Medulla oblongata (tissue), 1 donor: ENCODE measurements around the gene ADH1C.
"Not testable (repeated sequence)": the region's sequence is repeated elsewhere in the genome, so short reads cannot be mapped to it uniquely, and the experiment has no call there.

Source experiments
- DNase-seq: peaks from one replicate; pipeline ENCODE4 v3.0.0-alpha.2; 2015; ENCODE audit errors: extremely low spot score

Gene ADH1C

DNA sequence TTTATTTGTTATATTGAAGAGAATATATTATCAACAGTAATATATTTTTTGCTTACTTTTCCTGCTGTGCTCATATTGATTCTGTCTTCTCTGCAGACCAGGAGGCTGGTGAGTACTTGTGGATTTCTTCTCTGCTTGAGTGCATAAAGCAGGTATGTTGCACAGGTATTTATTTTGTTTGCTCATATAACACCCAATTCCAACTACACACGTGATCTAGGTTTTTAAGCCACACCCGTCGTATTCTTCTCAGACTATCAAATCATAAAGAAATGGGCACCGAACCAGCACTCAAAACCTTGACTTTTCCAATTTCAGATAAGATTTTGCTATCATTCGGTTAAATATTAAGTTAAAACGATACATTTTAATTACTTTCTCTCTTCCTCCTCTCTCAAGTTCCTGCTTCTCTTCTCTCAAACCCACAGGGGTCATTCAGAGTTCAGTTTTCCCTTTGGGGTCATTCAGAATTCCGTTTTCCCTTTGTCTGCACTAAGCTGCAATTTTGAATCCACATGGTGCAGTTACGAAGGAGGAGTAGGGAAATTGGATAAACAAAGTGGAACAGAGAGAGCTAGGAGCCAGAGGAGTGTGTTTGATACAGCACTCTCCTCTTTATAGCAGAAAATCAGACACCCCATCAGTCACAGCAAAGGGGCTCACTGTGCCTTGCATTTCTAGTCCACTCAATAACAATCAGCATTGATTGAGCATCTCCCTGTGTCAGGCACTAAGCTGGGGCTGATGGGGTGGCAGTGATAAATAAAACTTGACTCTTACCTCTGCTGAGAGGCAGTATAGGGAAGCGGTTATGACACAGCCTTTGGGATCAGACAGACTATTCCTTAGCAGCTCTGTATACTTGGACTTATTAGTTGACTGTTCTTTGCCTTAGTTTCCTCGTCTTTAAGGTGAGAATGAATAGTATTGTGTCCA, at the start of gene ADH1C:
ADH1C (minus strand) TSS at position 145 of the 936 bp plus-strand sequence; CDS start at position 74, 71 bp downstream.
- DNase-seq, result no peak

DNA sequence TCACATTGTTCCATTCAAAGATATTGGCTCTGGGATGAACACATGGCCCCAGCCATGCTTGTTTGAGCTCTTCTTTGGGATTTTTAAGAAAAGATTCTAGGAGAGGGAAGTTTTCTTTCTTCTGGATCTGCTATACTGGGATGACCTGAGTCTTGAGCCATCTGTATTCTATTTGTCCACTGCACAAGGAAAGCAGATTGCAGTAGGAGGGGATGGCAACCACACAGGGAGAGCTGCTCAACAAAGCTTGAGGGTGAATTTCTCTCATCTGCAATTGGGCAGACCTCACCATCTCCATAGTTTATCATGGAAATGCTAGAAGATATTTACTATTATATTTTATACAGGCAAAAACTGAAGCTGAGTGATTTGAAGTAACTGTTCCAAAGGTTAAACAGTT, 48.3 kb upstream of the ADH1C start:
- no peak for DNase-seq

DNA sequence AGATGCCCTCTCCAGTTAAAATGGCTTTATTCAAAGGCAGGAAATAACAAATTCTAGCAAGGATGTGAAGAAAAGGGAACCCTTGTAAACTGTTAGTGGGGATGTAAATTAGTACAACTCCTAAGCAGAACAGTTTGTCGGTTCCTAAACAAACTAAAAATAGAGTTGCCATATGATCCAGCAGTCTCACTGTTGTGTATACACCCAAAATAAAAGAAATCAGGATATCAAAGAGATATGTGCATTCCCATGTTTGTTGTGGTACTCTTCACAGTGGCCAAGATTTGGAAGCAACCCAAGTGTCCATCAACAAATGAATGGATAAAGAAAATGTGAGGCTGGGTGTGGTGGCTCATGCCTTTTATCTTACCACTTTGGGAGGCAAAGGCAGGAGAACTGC, 46.5 kb upstream of the ADH1C start:
- DNase-seq, result no peak

DNA sequence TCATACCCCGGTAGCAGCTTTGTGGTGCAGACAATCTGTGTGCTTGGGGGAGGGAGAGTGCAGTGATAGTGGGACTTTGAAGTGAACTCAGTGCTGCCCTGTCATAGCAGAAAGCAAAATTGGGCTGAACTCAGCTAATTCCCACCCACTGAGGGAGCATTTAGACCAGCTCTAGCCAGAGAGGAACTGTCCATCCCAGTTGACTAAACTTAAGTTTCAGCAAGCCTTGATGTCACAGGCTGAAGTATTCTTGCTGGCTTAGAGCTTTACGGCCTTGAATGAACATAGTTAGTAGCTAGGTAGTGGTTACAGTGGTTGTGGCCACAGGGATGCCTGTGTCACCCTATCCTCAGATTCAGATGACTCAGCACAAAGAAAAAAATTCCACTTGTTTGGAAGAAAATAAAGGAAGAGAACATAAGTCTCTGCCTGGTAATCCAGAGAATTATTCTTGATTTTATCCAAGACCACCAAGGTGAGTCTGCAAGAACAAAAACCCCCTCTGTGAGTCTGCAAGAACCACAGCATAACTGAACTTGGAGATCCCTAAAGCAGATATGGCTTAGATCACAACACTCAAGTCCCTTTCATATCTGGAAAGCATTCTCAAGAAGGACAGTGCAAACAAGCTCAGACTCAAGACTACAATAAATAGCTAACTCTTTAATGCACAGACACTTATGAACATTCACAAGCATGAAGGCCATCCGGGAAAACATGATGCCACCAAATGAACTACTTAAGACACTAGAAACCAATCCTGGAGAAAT, 43.2 kb upstream of the ADH1C start:
- DNase-seq, result no peak

DNA sequence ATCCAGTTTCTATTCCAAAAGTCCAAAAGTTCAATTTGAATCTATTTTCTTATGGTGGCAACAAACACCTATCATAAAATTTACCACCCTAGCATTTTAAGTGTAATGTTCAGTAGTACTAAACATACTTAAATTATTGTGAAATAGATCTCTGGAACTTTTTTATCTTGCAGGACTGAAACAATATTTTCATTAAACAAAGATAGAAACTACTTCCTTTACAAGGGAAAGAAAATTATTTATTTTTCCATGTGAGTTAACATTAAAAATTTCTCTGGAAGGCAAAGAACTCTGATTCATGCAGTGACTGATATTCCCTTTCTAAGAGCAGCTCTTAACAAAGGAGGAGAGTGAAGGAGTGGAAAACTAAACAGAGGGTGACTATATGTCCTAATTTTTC, 42.4 kb upstream of the ADH1C start:
- DNase-seq, result no peak

DNA sequence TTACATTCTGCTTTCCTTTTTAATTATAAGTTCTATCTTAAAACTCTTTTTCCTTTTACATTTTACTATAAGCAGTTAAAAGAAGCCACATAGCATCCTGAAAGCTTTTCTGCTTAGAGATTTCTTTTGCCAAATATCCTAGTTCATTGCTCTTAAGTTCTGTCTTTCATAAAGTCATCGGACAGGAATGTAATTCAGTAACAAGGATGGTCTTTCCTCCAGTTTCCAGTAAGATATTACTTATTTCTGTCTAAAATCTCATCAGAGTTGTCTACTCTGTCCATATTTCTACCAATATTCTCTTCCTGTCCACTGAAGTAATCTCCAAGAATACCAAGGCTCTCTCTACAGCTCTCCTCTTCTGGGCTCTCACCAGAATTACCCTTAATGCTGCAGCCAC, 37.5 kb upstream of the ADH1C start:
- no peak for DNase-seq

DNA sequence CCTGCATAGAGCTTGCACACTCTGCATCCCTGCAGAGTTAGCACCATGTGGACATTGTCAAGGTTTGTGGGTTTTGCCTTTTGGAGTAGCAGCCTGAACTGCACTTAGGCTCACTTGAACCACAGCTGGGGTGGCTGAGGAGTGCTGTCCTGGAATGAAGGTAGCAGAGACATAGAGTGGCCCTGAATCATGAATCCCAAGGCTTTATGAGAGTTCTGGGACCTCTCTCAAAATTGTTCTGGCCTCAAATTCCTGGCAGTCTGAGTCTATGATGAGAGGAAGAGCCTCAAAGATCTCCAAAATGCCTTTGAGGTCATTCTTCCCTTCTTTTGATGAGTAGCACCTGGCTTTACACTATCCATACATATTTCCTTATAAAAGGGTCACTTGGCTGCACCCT, 37.1 kb upstream of the ADH1C start:
- no peak for DNase-seq

DNA sequence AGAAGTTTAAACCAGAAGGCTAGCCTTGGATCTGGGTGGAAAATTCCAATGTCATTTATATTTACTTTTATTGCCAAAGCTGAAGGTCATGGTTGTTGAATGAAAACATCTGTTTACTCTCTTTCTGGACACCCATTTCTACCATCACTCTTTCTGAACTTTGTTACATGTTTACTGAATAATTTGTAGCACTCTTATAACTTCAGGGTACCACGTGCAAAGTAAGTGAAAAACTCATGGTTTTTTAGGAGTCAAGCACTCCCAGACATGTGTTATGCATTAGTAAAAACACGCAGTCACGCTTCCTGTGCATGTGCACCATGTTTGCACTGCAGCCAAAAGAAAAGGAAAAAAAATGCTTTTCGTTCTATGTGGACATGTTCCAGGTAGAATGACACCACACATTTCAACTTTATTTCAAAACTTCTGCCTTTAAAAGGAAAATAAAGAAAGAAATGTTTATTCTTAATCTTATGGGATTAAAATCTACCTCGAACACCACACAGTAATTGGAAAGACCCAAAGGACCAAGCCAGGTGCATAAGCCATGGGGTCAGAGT, 31.4 kb upstream of the ADH1C start:
- no peak for DNase-seq

DNA sequence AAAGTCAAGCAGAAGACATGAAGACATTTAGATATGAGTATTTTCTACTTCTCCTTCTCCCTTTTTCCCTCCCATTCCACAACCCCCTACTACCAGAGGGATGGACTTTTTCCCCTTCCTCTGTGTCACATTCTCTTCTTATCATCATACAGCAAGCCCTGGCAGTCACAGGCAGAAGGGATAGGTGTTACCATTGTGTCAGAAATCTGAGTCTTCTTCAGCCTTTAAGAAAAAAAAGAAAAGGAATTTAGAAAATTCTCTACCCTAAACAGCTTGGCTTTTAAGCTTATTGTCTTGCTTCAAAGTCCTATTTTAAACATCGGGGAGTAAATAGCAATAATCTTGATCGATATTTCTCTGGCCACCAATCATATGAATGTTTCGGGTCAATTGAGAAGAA, 30.9 kb upstream of the ADH1C start:
- no peak for DNase-seq

DNA sequence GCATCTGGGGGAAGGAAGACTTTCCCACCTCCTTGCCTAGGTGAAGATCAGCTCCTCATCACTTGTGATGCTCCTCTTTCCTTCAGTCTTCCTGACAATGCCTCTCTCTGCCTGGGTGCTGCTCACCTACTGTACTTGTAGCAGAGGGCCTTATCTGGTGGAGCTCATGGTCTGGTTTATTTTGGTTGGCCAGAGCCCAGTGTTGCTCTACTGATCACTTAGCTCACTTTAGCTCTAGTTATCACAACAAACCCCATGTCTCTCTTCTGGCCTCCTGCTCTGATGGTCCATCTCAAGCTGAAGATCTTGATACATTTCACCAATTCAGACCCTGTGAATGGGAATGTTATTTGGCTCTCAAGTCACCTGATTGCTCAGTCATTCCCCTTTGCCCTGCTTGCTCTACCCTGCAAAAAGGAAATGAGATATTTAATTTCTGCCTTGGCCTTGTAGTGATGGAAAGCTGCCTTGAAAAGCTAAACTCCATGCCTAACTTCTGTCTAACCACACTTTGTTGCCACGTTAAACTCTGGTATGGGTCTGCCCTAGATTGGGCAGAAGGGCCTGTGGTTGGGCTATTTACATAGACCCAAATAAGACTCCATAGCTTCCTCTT, 30.3 kb upstream of the ADH1C start:
- DNase-seq, result no peak

DNA sequence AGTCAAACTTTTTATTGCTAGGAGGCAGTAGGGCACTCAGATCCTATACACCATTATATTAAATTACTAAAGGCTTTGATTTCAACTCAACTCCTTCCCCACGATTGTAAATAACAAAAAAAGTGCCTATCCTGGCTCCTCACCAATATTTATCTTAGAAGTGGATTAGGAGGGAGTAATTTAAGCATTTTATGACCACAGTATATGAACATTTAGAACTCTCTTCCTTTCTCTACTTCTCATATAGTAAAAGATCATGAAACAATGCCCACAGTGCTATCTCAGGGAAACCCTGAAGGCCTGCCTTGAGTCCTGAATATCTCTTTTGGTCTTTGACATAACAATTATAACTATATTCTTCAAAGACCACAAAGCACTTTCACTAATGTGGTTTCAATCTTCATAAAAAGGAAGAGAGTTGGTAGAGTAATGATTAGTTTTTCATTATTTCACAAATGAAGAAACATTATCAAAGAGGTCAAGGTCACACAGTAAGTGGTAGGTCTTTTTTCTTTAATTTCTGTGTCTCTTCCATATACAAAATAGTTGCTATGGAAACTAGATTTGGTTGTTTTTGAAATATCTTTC, 29.1 kb upstream of the ADH1C start:
- DNase-seq, result no peak

DNA sequence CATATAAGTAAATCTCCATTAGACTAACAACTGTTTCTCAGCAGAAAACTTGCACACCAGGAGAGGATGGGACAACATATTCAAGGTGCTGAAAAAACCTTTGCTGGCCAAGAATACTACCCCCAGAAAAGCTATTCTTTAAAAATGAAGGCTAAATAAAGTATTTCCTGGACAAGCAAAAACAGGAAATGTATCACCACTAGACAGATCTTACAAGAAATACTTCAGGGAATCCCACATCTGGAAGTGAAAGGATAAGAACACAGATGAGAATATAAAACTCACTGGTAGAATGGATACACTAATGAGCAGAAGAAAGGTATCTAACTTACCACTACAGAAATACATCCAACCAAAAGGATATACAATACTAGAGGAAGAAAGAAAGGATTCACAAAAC, 27.0 kb upstream of the ADH1C start:
- no peak for DNase-seq

DNA sequence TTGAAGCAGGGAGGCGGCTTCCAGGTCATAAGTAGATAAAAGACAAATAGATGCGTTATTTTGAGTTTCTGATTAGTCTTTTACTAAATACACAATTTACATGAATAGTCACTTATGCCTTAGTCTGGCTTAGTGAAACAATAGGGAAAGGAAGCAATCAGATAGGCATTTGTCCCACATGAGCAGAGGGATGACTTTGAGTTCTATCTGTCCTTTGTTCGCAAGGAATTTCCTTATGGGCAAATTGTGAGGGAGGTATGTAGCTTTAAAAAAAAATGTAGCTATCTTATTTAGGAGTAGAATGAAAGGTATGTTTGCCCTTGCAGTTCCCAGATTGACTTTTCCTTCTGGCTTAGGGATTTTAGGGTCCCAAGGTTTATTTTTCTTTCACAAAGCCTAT, 26.3 kb upstream of the ADH1C start:
- DNase-seq, result no peak

DNA sequence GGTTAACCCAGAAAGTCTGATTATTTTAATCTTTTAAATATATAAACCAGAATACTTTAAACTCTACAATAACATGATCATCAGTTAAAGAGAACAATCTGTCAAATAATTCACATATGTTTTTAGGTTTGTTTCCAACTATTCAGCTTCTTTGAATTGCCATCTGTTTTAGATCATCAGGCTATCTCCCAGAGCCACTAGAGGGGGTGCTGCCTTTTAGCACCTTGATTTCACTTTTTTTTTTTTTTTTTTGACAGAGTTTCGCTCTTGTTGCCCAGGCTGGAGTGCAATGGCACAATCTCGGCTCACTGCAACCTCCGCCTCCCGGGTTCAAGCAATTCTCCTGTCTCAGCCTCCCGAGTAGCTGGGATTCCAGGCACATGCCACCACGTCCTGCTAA, 24.8 kb upstream of the ADH1C start:
- not testable (repeated sequence) for DNase-seq

DNA sequence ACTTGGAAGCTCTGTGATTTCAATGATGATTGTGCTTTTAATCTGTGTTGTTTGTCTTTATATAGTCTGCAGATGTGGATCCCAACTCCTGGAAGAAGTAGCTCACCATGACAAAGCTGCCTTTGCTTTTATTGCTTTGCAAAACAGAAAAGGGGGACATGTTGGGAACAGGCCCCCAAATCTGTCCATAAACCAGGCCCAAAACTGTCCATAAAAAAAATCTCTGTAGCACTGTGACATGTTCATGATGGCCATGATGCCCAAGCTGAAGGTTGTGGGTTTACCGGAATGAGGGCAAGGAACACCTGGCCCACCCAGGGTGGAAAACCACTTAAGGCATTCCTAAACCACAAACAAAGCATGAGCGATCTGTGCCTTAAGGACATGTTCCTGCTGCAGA, 19.9 kb upstream of the ADH1C start:
- not testable (repeated sequence) for DNase-seq

DNA sequence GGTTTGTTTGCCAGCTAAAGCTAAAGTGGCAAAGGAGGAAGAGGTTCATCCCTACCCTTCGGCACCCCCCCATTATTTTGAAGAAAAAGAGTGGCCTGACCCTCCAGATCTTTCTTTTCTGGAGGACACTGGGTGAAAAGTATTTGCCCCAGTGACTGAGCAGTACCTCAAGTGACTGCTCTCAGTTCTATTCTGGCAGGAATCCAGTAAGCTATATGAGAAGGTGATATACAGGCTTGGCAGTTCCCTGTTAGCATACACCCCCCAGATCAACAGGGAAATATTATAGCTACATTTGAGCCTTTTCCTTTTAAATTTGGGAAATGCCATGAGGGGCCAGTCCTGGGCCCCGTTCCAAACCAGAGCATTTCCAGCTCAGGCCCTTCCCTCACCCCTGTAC, 15.3 kb upstream of the ADH1C start:
- not testable (repeated sequence) for DNase-seq

DNA sequence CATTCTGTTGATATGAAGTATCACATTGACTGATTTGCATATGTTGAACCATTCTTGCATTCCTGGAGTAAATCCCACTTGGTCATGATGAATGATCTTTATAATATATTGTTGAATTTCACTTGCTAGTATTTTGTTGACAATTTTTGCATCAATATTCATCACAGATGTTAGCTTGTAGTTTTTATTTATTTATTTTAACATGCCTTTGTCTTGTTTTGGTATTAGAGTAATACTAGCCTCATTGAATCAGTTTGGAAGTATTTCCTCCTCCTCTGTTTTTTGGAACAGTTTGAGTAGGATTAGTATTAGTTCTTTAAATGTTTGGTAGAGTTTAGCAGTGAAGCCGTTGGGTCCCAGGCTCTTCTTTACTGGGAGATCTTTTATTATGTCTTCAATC, 13.9 kb upstream of the ADH1C start:
- DNase-seq, result no peak

DNA sequence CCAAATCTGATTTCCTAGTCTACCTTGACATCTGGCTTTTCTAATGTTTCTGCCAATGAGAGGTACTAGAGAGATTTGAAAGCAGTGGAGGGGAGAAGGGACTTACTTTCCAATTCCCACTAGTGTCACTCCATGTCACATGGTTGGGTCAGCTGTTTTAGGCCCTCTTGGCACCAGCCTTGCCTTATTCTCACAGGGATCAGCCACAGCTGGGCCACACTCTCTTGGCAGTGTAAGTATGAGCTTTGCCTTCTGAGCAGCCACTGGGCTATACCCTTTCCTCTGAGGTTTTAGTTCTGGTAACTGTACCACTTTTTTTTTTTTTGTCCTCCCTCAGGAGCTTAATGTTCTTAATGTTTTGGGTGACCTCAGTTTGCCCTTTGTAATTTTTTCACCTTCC, 10.2 kb upstream of the ADH1C start:
- DNase-seq, result no peak

DNA sequence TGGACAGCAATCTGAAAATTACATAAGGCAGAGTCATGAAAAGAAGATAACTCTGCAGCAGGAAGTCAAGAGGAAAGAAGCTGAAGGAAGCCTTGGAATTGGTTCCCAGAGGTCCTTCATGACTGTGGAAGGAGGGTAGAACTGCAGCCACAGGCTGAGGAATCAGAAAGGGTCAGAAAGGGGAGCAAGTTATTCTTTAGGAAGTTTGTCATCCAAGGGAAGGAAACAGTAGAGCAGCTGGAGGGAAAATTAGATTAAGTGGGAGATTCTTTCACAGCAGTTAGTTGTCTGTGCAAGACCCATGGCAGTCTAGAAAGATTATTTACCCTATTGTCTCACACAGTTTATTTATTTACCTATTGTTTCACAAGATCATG, 9.3 kb upstream of the ADH1C start:
- DNase-seq, result no peak

DNA sequence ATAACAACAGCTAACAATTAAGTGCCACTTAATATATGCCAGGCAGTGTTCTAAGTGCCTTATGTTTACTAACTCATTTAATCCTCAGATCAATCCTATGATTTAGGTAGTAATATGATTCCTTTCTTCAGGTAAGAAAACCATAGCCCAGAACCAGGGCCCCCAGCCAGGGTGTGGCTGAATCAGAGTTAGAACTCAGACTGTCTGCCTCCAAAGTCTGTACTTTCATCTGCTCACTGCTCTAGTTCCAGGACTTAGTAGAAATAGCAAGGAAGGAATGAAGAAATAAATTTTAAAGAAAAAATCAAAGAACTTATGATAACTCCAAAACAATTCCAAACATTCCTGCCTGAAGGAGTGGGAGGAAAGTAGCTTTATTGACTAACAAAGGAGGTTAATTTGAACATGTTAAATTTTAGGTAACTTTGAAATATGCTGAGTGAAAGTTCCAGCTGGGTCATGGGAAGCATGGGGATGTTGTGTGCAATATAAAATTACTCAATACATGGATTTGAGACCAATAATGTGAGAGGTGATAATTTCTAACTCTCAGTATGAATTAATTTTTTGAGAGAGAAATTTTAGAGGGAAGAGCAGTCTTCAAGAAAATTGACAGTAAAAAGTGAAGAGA, 8.8 kb upstream of the ADH1C start:
- no peak for DNase-seq

DNA sequence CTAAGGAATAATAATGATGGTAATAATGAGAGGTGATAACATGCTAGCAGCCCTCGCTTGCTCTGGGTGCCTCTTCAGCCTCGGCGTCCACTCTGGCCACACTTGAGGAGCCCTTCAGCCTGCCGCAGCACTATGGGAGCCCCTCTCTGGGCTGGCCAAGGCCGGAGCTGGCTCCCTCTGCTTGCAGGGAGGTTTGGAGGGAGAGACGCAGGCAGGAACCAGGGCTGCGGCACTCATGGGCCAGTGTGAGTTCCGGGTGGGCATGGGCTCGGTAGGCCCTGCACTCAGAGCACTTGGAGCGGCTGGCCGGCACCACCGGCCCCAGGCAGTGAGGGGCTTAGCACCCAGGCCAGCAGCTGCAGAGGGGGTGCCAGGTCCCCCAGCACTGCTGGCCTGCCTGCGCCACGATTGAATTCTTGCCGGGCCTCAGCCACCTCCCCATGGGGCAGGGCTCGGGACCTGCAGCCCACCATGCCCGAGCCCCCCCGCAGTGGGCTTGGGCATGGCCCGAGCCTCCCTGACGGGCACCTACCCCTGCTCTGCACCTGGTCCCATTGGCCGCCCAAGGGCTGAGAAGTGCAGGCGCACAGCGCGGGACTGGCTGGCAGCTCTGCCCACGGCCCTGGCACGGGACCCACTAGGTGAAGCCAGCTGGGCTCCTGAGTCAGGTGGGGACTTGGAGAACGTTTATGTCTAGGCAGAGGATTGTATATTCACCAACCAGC, 7.1 kb upstream of the ADH1C start:
- no peak for DNase-seq
